ENCODE measurements around the gene KAT6B.

- TF ChIP-seq POLR2A (IDR thresholded peaks at IDR 0.05; ENCODE audit: low read depth) = no peak
- no peak for TF ChIP-seq CTCF (IDR thresholded peaks at IDR 0.05)
These were observed 211.9 kb downstream of the KAT6B start for GRCh38 chr10:75038335-75038734.
